HCT116 (cell line): Measurements from ENCODE around the gene STK32B. TPM values are rescaled to one million over a fixed set of nuclear protein-coding genes. Genes with fewer than 3 reads are reported as not detected.

ENCODE experiments used
- ATAC-seq: fragments of 200-7000 bp; cut with Tn5 transposase; 2 replicates; pipeline ENCODE4 v1.9.1; 2020; ENCODE audit warnings: mild to moderate bottlenecking, moderate library complexity
- BruUV-seq: library from RNA; stranded (reverse); fragments of 400-500 nt; replicated peaks from 2 replicates; lab custom pipeline; 2021; lab: Mats Ljungman, UMichigan
- CTCF ChIA-PET: fragments of 300-600 bp; sonication (Branson Sonifier 250); formaldehyde crosslinking; loops from one replicate; lab custom pipeline; 2021; ENCODE audit warnings: antibody characterized with exemption; lab: Charles Lee
- POLR2A ChIA-PET: fragments of 300-600, 350-600 bp; sonication (Branson Sonifier 250); formaldehyde crosslinking; loops from one replicate; lab custom pipeline; 2021; ENCODE audit warnings: antibody characterized with exemption; lab: Charles Lee
- RAD21 ChIA-PET, 2 experiments: fragments of 300-600 bp; sonication (Branson Sonifier 250); formaldehyde crosslinking; loops; one replicate each; lab custom pipeline; 2023; ENCODE audit warnings: low total read pairs in 2 of 2; ENCODE audit not compliant: uncharacterized antibody in 2 of 2, unreplicated experiment in 2 of 2, low non-redundant PET in 1 of 2; lab: Charles Lee
- DNase-seq: peaks from one replicate; pipeline ENCODE4 v3.0.0-alpha.2; 2010; ENCODE audit warnings: low read depth, low spot score
- H2AFZ ChIP-seq: fragments of 200-600 bp; shearing (Covaris generic), sonication (generic); 2 replicates; pipeline ENCODE4 v1.6.1; 2017; ENCODE audit warnings: low read depth, mixed run types, mixed read lengths, antibody characterized with exemption, low read length; ENCODE audit not compliant: poor library complexity, severe bottlenecking
- H3K27ac ChIP-seq: 2 replicates; pipeline ENCODE4 v1.5.1; 2012; ENCODE audit warnings: low read depth, low read length
- H3K27me3 ChIP-seq: fragments of 200-600 bp; sonication (generic); 2 replicates; pipeline ENCODE4 v1.6.1; 2016; ENCODE audit warnings: mixed run types, low read length, mixed read lengths; ENCODE audit not compliant: insufficient read depth
- H3K36me3 ChIP-seq, 2 experiments: fragments of 200-500 bp in 1 of 2; fragments of 200-600 bp in 1 of 2; sonication (Bioruptor generic) in 1 of 2; sonication (generic) in 1 of 2; 2 replicates each; pipeline versions ENCODE4 v1.5.1 to v1.6.1; 2014 to 2016; ENCODE audit warnings: low read length in 2 of 2, inconsistent platforms in 1 of 2, mixed read lengths in 1 of 2, mixed run types in 1 of 2; ENCODE audit not compliant: insufficient read depth in 2 of 2, control insufficient read depth in 1 of 2
- H3K4me1 ChIP-seq, 2 experiments: fragments of 200-600 bp in 1 of 2; sonication (generic) in 1 of 2; 2 replicates each; pipeline versions ENCODE4 v1.5.1 to v1.6.1; 2012 to 2017; ENCODE audit warnings: low read length in 2 of 2, inconsistent platforms in 1 of 2, mild to moderate bottlenecking in 1 of 2, mixed read lengths in 1 of 2, mixed run types in 1 of 2, moderate library complexity in 1 of 2; ENCODE audit not compliant: insufficient read depth in 2 of 2, control insufficient read depth in 1 of 2
- H3K4me2 ChIP-seq: fragments of 200-600 bp; sonication (generic); 2 replicates; pipeline ENCODE4 v1.6.1; 2017; ENCODE audit warnings: mixed run types, low read length, mixed read lengths
- H3K4me3 ChIP-seq, 2 experiments: fragments of 200-600 bp in 1 of 2; sonication (generic) in 1 of 2; replicated peaks in 1 of 2; 2 replicates each; pipeline ENCODE4 v1.5.1; 2011 to 2016; ENCODE audit warnings: low read length in 2 of 2, control low read depth in 1 of 2, low read depth in 1 of 2, mild to moderate bottlenecking in 1 of 2, mixed read lengths in 1 of 2, mixed run types in 1 of 2
- H3K79me2 ChIP-seq: fragments of 200-600 bp; sonication (generic); 2 replicates; pipeline ENCODE4 v1.6.1; 2017; ENCODE audit warnings: mild to moderate bottlenecking, mixed run types, low read length, moderate library complexity, mixed read lengths; ENCODE audit not compliant: insufficient read depth
- H3K9ac ChIP-seq: fragments of 200-600 bp; sonication (generic); 2 replicates; pipeline ENCODE4 v1.6.1; 2016; ENCODE audit warnings: low read length, mixed read lengths
- H3K9me2 ChIP-seq: fragments of 200-600 bp; sonication (generic), shearing (Covaris generic); 2 replicates; pipeline ENCODE4 v1.6.1; 2017; ENCODE audit warnings: mixed run types, mild to moderate bottlenecking, moderate library complexity; ENCODE audit not compliant: insufficient read depth
- H3K9me3 ChIP-seq, 2 experiments: fragments of 200-500 bp in 1 of 2; fragments of 200-600 bp in 1 of 2; sonication (Bioruptor generic) in 1 of 2; sonication (generic) in 1 of 2; 2 replicates each; pipeline ENCODE4 v1.6.1; 2014 to 2017; ENCODE audit warnings: low read length in 2 of 2, mixed read lengths in 2 of 2, inconsistent platforms in 1 of 2, low read depth in 1 of 2, mild to moderate bottlenecking in 1 of 2, mixed run types in 1 of 2, moderate library complexity in 1 of 2; ENCODE audit not compliant: control insufficient read depth in 1 of 2, insufficient read depth in 1 of 2
- H4K20me1 ChIP-seq: fragments of 200-600 bp; sonication (generic), shearing (Covaris generic); 2 replicates; pipeline ENCODE4 v1.6.1; 2017; ENCODE audit warnings: mixed run types, mild to moderate bottlenecking, moderate library complexity; ENCODE audit not compliant: insufficient read depth
- ATF3 ChIP-seq: IDR thresholded peaks from 2 replicates; pipeline ENCODE4 v1.6.1; 2012
- CBX3 ChIP-seq: IDR thresholded peaks from 2 replicates; pipeline ENCODE4 v1.6.1; 2012; ENCODE audit warnings: low read depth
- CEBPB ChIP-seq: IDR thresholded peaks from 2 replicates; pipeline ENCODE4 v1.6.1; 2012; ENCODE audit warnings: low read depth
- EGR1 ChIP-seq: IDR thresholded peaks from 2 replicates; pipeline ENCODE4 v1.6.1; 2012; ENCODE audit warnings: low read depth
- ELF1 ChIP-seq: IDR thresholded peaks from 2 replicates; pipeline ENCODE4 v1.6.1; 2012; ENCODE audit warnings: low read depth, borderline replicate concordance
- EZH2phosphoT487 ChIP-seq: fragments of 200-600 bp; IDR thresholded peaks from 2 replicates; pipeline ENCODE4 v1.6.1; 2018; ENCODE audit warnings: antibody characterized with exemption, borderline replicate concordance
- FOSL1 ChIP-seq: IDR thresholded peaks from 2 replicates; pipeline ENCODE4 v1.6.1; 2012; ENCODE audit warnings: low read depth
- JUND ChIP-seq: IDR thresholded peaks from 2 replicates; pipeline ENCODE4 v1.6.1; 2012
- MAX ChIP-seq: IDR thresholded peaks from 2 replicates; pipeline ENCODE4 v1.6.1; 2012
- POLR2A ChIP-seq: IDR thresholded peaks from 2 replicates; pipeline ENCODE4 v1.7.0; 2011; ENCODE audit warnings: borderline replicate concordance; ENCODE audit not compliant: insufficient read depth, insufficient read length; ENCODE audit errors: extremely low read depth
- POLR2AphosphoS5 ChIP-seq: IDR thresholded peaks from 2 replicates; pipeline ENCODE4 v1.6.1; 2011; ENCODE audit warnings: mild to moderate bottlenecking, low read depth, low read length, moderate library complexity
- TCF7L2 ChIP-seq: IDR thresholded peaks from 2 replicates; pipeline ENCODE4 v1.7.0; 2011; ENCODE audit warnings: borderline replicate concordance, inconsistent platforms; ENCODE audit not compliant: insufficient read depth, insufficient read length; ENCODE audit errors: extremely low read depth
- ZBTB33 ChIP-seq: IDR thresholded peaks from 2 replicates; pipeline ENCODE4 v1.6.1; 2011; ENCODE audit warnings: mild to moderate bottlenecking, low read length, moderate library complexity; ENCODE audit not compliant: insufficient replicate concordance; ENCODE audit errors: extremely low read depth
- ZNF274 ChIP-seq: fragments of 200-500 bp; sonication (Bioruptor generic); IDR thresholded peaks from 2 replicates; pipeline ENCODE4 v1.6.1; 2014; ENCODE audit warnings: mild to moderate bottlenecking, low read depth, low read length, inconsistent platforms
- intact Hi-C: fragments of 100-400 bp; cut with micrococcal nuclease; formaldehyde crosslinking; loops from 2 replicates; pipeline ENCODE4 v1.10.0; 2022
- total RNA-seq: library from RNA; stranded (reverse); gene quantifications from one replicate; pipeline ENCODE4 v1.2.1, GENCODE V29; 2021; ENCODE audit not compliant: unreplicated experiment
- TF ChIP-seq, protein P1 (sequence below), 3 experiments: fragments of 200-600 bp in 1 of 3; sonication (generic) in 1 of 3; IDR thresholded peaks in 2 of 3; conservative IDR thresholded peaks in 1 of 3; 2 replicates each; pipeline ENCODE4 v1.5.1; 2012 to 2017; ENCODE audit warnings: low read depth in 2 of 3, low read length in 2 of 3, antibody characterized with exemption in 1 of 3, borderline replicate concordance in 1 of 3, control low read depth in 1 of 3, mild to moderate bottlenecking in 1 of 3, mixed read lengths in 1 of 3, mixed run types in 1 of 3, moderate library complexity in 1 of 3; ENCODE audit not compliant: insufficient read depth in 1 of 3

The STK32B gene
- total RNA-seq, 1 experiment from 2014 or later = not detected

DNA sequence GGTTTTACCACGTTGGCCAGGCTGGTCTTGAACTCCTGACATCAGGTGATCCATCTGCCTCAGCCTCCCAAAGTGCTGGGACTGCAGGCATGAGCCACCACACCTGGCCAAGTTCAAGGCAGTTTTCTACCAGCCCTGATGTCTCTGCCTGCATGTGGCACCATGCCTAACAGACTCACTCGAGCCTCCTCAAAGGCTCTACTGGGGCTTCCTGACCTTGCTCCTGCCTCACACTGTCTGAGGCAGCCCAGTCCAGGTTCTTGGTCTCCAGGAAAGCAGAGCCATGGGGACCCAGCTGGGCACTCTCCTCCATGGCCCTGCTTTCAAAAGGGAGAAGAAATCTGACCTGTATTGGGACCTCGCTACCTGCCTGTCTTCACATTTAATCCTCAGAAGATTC is 370.1 kb downstream of the STK32B start:
- Histone ChIP-seq H2AFZ (no peak overlapping the region), H3K27me3 (peaks cover 32% of the 10 kb centered on the region), H3K36me3 (no peaks in the 10 kb centered on the region), H3K4me2 (no peak overlapping the region), H3K9me2 (no peaks in the 10 kb centered on the region), H3K4me3 (no peak overlapping the region), H4K20me1 (no peaks in the 10 kb centered on the region), H3K79me2 (no peaks in the 10 kb centered on the region), H3K27ac (no peak overlapping the region), H3K9me3 (no peaks in the 10 kb centered on the region; a peak in 1 of 4 replicates), H3K4me1 (no peaks in the 10 kb centered on the region), H3K9ac (no peak overlapping the region)
- BruUV-seq = no TSS peak
- POLR2A ChIA-PET = no interaction called here
- intact Hi-C loops = no loop called here
- RAD21 ChIA-PET = no interaction called here
- ATAC-seq (no peak), DNase-seq (no peak)
- CTCF ChIA-PET = no interaction called here
- TF ChIP-seq CBX3 (no peak), JUND (no peak), CEBPB (no peak), ZNF274 (no peak), ATF3 (no peak), POLR2A (no peak), ZBTB33 (no peak), EZH2phosphoT487 (no peak), FOSL1 (no peak), POLR2AphosphoS5 (no peak), EGR1 (no peak), MAX (no peak), TCF7L2 (no peak), ELF1 (no peak)
- TF ChIP-seq, protein P1, sequence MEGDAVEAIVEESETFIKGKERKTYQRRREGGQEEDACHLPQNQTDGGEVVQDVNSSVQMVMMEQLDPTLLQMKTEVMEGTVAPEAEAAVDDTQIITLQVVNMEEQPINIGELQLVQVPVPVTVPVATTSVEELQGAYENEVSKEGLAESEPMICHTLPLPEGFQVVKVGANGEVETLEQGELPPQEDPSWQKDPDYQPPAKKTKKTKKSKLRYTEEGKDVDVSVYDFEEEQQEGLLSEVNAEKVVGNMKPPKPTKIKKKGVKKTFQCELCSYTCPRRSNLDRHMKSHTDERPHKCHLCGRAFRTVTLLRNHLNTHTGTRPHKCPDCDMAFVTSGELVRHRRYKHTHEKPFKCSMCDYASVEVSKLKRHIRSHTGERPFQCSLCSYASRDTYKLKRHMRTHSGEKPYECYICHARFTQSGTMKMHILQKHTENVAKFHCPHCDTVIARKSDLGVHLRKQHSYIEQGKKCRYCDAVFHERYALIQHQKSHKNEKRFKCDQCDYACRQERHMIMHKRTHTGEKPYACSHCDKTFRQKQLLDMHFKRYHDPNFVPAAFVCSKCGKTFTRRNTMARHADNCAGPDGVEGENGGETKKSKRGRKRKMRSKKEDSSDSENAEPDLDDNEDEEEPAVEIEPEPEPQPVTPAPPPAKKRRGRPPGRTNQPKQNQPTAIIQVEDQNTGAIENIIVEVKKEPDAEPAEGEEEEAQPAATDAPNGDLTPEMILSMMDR (IDR thresholded peaks at IDR 0.05 in 2 of 3, conservative IDR thresholded peaks at IDR 0.05 in 1 of 3; ENCODE audit: borderline replicate concordance in 1 of 3, insufficient read depth in 1 of 3, low read depth in 2 of 3, low read length in 2 of 3) = no peak
